HCT116 (cell line): Measurements from ENCODE around the gene DHH.

Source experiments
- CEBPB ChIP-seq: IDR thresholded peaks from 2 replicates; pipeline ENCODE4 v1.6.1; 2012; ENCODE audit warnings: low read depth
- EGR1 ChIP-seq: IDR thresholded peaks from 2 replicates; pipeline ENCODE4 v1.6.1; 2012; ENCODE audit warnings: low read depth
- EZH2 ChIP-seq: fragments of 200-600 bp; sonication (generic); IDR thresholded peaks from 2 replicates; pipeline ENCODE4 v1.6.1; 2017; ENCODE audit warnings: antibody characterized with exemption, mixed run types
- EZH2phosphoT487 ChIP-seq: fragments of 200-600 bp; IDR thresholded peaks from 2 replicates; pipeline ENCODE4 v1.6.1; 2018; ENCODE audit warnings: antibody characterized with exemption, borderline replicate concordance
- JUND ChIP-seq: IDR thresholded peaks from 2 replicates; pipeline ENCODE4 v1.6.1; 2012
- POLR2A ChIP-seq: IDR thresholded peaks from 2 replicates; pipeline ENCODE4 v1.7.0; 2011; ENCODE audit warnings: borderline replicate concordance; ENCODE audit not compliant: insufficient read depth, insufficient read length; ENCODE audit errors: extremely low read depth
- SIN3A ChIP-seq: IDR thresholded peaks from 2 replicates; pipeline ENCODE4 v1.6.1; 2012; ENCODE audit warnings: low read depth
- YY1 ChIP-seq: IDR thresholded peaks from 2 replicates; pipeline ENCODE4 v1.6.1; 2011; ENCODE audit warnings: low read length, low read depth, moderate library complexity, mild to moderate bottlenecking; ENCODE audit not compliant: insufficient replicate concordance; ENCODE audit errors: extremely low read depth
- TF ChIP-seq, protein P1 (sequence below): IDR thresholded peaks from 2 replicates; pipeline ENCODE4 v1.6.1; 2011; ENCODE audit warnings: mild to moderate bottlenecking, low read length, moderate library complexity; ENCODE audit not compliant: insufficient replicate concordance; ENCODE audit errors: extremely low read depth
- TF ChIP-seq, protein P2 (sequence below), 3 experiments: fragments of 200-600 bp in 1 of 3; sonication (generic) in 1 of 3; IDR thresholded peaks in 2 of 3; conservative IDR thresholded peaks in 1 of 3; 2 replicates each; pipeline ENCODE4 v1.5.1; 2012 to 2017; ENCODE audit warnings: low read depth in 2 of 3, low read length in 2 of 3, antibody characterized with exemption in 1 of 3, borderline replicate concordance in 1 of 3, control low read depth in 1 of 3, mild to moderate bottlenecking in 1 of 3, mixed read lengths in 1 of 3, mixed run types in 1 of 3, moderate library complexity in 1 of 3; ENCODE audit not compliant: insufficient read depth in 1 of 3
- TF ChIP-seq, protein P3 (sequence below): IDR thresholded peaks from 2 replicates; pipeline ENCODE4 v1.6.1; 2012; ENCODE audit warnings: low read depth
- TF ChIP-seq, protein P4 (sequence below): IDR thresholded peaks from 2 replicates; pipeline ENCODE4 v1.6.1; 2012
- TF ChIP-seq, protein P5 (sequence below): IDR thresholded peaks from 2 replicates; pipeline ENCODE4 v1.6.1; 2012

DNA sequence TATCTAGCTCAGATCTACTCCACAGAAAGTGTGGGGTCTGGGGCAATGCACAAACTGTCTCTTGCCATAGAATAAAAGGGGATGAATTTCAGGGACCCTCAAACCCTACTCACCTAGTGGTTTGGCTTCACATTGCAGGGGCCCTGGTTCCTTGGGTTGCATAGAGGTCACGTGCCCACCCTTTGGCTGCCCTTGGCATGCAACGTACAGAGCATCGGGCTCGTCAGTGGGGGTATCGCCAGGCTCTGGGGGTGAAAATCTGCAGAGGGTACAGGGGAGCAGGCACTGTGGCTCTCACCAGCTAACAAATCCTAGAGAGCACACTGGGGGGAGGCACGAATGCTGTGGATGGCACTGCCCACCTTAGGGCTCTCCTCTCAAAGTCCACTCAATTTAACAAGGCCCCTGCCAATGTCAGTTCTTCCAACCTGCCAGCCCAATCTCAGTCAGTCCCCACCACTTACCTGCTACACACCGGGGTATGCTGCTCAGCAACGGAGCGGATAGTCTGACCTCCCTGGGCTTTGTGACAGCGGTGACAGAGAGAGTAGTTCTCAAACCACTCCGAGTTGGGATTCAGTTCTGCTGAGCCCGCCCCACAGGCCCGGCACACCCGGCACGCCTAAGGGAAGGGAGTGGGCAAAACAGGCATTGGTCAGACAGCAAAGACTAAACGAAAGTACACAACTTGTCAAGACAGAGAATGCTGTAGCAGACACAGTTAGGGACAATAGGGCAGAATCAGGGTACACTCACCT is 42.0 kb downstream of the DHH start:
- TF ChIP-seq, protein P1, sequence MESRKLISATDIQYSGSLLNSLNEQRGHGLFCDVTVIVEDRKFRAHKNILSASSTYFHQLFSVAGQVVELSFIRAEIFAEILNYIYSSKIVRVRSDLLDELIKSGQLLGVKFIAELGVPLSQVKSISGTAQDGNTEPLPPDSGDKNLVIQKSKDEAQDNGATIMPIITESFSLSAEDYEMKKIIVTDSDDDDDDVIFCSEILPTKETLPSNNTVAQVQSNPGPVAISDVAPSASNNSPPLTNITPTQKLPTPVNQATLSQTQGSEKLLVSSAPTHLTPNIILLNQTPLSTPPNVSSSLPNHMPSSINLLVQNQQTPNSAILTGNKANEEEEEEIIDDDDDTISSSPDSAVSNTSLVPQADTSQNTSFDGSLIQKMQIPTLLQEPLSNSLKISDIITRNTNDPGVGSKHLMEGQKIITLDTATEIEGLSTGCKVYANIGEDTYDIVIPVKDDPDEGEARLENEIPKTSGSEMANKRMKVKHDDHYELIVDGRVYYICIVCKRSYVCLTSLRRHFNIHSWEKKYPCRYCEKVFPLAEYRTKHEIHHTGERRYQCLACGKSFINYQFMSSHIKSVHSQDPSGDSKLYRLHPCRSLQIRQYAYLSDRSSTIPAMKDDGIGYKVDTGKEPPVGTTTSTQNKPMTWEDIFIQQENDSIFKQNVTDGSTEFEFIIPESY, result no peak
- TF ChIP-seq, protein P2, sequence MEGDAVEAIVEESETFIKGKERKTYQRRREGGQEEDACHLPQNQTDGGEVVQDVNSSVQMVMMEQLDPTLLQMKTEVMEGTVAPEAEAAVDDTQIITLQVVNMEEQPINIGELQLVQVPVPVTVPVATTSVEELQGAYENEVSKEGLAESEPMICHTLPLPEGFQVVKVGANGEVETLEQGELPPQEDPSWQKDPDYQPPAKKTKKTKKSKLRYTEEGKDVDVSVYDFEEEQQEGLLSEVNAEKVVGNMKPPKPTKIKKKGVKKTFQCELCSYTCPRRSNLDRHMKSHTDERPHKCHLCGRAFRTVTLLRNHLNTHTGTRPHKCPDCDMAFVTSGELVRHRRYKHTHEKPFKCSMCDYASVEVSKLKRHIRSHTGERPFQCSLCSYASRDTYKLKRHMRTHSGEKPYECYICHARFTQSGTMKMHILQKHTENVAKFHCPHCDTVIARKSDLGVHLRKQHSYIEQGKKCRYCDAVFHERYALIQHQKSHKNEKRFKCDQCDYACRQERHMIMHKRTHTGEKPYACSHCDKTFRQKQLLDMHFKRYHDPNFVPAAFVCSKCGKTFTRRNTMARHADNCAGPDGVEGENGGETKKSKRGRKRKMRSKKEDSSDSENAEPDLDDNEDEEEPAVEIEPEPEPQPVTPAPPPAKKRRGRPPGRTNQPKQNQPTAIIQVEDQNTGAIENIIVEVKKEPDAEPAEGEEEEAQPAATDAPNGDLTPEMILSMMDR (IDR thresholded peaks at IDR 0.05 in 2 of 3, conservative IDR thresholded peaks at IDR 0.05 in 1 of 3; ENCODE audit: borderline replicate concordance in 1 of 3, insufficient read depth in 1 of 3, low read depth in 2 of 3, low read length in 2 of 3), result no peak
- TF ChIP-seq EGR1 (no peak), EZH2 (no peak), YY1 (no peak), POLR2A (no peak), EZH2phosphoT487 (no peak), SIN3A (no peak), JUND (no peak), CEBPB (no peak)
- TF ChIP-seq, protein P3, sequence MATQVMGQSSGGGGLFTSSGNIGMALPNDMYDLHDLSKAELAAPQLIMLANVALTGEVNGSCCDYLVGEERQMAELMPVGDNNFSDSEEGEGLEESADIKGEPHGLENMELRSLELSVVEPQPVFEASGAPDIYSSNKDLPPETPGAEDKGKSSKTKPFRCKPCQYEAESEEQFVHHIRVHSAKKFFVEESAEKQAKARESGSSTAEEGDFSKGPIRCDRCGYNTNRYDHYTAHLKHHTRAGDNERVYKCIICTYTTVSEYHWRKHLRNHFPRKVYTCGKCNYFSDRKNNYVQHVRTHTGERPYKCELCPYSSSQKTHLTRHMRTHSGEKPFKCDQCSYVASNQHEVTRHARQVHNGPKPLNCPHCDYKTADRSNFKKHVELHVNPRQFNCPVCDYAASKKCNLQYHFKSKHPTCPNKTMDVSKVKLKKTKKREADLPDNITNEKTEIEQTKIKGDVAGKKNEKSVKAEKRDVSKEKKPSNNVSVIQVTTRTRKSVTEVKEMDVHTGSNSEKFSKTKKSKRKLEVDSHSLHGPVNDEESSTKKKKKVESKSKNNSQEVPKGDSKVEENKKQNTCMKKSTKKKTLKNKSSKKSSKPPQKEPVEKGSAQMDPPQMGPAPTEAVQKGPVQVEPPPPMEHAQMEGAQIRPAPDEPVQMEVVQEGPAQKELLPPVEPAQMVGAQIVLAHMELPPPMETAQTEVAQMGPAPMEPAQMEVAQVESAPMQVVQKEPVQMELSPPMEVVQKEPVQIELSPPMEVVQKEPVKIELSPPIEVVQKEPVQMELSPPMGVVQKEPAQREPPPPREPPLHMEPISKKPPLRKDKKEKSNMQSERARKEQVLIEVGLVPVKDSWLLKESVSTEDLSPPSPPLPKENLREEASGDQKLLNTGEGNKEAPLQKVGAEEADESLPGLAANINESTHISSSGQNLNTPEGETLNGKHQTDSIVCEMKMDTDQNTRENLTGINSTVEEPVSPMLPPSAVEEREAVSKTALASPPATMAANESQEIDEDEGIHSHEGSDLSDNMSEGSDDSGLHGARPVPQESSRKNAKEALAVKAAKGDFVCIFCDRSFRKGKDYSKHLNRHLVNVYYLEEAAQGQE, result no peak
- TF ChIP-seq, protein P4, sequence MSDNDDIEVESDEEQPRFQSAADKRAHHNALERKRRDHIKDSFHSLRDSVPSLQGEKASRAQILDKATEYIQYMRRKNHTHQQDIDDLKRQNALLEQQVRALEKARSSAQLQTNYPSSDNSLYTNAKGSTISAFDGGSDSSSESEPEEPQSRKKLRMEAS, result no peak
- TF ChIP-seq, protein P5, sequence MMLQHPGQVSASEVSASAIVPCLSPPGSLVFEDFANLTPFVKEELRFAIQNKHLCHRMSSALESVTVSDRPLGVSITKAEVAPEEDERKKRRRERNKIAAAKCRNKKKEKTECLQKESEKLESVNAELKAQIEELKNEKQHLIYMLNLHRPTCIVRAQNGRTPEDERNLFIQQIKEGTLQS, result no peak
